GM19467 (cell line): ENCODE results near the gene ANKRD13A.
"Not testable (repeated sequence)": the region's sequence is repeated elsewhere in the genome, so short reads cannot be mapped to it uniquely, and the experiment has no call there.

ENCODE experiments used
- ATAC-seq: cut with Tn5 transposase; IDR thresholded peaks from one replicate; pipeline ENCODE4 v1.9.1; 2021; ENCODE audit warnings: mild to moderate bottlenecking, moderate library complexity; ENCODE audit not compliant: unreplicated experiment

Gene ANKRD13A

DNA sequence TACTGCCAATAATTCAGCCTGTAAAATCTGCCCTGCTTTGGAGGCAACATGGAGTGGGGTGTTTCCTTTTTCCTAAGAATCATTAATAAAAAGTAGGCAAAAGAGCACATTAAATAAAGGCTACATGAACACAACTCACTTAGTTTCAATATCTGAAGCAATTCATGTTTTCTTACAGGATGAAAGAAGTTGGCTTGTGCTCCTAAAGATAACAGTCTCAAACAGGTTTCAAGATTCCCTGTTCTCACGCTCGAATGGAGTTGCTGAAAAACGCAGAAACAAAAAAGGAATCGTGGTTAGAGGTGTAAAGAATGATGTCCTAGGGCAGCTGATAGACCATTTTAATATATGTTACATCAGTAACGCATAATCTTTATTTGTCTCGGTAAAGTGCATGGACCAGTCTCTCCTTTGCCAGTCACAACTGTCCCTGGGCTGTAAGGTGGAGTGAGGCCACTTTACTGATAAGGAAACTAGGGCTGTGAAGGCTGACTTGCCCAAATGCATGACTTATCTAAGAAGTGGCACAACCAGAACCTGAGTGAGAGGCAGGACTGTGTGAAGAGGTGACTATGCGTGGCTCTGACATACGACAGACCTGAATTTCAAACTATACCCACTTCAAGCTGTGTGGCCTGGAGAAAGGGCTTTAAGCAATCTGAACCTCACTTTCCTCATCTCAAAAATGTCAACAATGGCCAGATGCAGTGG is 15.6 kb upstream of the ANKRD13A start:
- no peak for ATAC-seq

DNA sequence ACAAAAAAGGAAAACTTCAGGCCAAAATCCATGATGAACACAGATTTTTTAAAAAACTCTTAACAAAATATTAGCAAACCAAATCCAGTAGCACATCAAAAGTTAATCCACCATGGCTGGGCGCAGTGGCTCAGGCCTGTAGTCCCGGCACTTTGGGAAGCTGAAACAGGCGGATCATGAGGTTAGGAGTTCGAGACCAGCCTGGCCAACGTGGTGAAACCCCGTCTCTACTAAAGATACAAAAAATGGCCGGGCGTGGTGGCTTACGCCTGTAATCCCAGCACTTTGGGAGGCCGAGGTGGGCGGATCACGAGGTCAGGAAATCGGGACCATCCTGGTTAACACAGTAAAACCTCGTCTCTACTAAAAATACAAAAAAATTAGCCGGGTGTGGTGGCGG is 13.0 kb upstream of the ANKRD13A start:
- not testable (repeated sequence) for ATAC-seq

DNA sequence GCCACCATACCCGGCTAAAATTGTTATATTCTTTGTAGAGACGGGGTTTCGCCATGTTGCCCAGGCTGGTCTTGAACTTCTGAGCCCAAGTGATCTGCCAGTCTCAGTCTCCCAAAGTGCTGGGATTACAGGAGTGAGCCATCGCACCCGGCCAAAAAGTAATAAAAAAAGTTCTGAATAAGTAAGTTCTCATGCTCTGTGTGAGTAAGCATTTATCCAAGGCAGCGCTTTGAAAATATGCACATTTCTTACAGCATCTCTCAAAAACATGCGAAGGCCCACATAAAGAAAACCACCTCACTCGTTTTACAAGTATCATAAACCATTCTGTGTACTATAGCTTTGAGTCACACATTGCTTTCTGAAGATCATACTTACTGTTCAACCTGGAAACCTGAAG is 11.6 kb upstream of the ANKRD13A start:
- no peak for ATAC-seq

DNA sequence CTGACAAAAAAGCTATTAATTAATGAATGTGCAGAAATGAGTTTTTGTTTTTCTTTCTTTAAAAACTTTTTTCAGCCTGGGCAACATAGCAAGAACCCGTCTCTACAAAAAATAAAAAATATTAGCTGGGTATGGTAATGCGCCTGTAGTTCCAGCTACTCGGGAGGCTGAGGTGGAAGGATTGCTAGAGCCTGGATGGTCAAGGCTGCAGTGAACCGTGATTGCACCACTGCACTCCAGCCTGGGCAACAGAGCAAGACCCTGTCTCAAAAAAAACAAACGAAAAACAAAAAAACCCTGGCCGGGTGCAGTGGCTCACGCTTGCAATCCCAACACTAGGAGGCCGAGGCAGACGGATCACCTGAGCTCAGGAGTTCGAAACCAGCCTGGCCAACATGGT is 11.0 kb upstream of the ANKRD13A start:
- no peak for ATAC-seq

DNA sequence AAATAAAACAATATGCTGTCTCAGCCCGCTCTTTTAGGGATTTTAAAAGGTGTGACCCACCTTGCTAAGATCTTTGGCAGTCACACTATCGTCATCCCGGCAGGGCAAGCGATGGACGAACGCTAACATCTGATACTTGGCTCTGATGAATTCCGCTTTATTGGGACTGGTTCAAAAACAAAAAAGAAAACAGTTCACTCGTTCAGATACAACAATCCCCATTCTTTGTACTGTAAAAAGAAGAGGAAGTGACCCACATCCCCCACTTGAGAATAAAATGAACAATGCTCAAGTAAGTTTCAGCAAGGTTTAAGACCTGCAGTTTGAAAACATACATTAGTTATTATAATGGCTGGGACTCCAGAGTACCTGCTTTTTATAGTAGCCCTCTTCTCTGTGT is 10.3 kb upstream of the ANKRD13A start:
- no peak for ATAC-seq

DNA sequence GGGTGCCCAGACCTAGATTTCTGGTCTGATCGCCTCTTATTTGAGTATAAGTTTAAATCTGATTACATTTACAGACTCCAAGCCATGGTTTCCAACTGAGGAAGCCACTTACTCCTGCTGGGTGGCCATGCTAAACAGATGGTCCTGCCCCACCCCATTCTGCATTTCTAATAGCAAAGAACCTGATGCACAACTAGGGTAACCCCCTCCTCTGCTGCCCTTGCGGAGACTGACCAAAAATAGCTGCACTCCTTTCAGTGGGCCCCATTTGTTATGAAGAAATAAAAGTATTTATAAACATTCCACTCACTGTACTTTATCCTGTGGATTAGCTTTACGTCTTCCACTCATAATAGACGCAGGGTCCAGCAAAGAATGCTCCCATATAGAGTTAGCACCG is 9.8 kb upstream of the ANKRD13A start:
- no peak for ATAC-seq

DNA sequence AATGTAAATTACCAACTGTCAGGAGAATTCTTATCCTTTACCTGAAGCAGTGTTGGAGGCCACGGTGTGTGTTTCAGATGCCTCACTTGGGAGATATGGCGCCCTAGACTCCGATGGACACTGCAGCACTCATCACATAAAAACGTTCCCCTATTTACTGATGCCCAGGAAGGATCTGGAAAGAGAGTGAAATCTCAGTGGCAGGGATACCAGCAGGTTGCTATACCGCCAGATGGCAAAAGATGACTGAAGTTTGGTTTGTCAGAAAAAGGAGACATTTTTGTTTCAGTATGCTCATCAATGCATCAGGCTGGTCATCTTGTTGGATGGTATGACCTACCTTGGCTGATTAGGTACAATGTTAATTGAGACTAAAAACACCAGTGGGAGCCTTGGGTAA is 7.6 kb upstream of the ANKRD13A start:
- ATAC-seq = no peak

DNA sequence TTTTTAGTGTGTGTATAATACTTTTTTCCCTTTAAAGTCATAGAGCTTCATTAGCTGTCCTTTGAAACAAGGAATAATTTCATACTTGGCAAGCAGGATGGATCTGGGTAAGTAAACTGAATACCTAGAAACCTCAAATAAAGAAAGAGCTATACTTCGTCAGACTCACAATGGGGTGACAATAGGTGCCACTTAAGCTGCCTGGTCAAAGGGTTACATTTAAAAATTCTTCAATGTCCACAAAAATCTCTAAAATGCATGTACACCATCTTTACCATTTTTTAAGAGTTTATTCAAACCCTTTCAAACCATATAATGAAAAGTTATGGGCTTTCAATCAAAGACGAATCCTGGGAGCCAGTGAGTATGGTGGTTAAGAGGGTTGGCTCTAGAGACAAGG is 6.1 kb upstream of the ANKRD13A start:
- no peak for ATAC-seq

DNA sequence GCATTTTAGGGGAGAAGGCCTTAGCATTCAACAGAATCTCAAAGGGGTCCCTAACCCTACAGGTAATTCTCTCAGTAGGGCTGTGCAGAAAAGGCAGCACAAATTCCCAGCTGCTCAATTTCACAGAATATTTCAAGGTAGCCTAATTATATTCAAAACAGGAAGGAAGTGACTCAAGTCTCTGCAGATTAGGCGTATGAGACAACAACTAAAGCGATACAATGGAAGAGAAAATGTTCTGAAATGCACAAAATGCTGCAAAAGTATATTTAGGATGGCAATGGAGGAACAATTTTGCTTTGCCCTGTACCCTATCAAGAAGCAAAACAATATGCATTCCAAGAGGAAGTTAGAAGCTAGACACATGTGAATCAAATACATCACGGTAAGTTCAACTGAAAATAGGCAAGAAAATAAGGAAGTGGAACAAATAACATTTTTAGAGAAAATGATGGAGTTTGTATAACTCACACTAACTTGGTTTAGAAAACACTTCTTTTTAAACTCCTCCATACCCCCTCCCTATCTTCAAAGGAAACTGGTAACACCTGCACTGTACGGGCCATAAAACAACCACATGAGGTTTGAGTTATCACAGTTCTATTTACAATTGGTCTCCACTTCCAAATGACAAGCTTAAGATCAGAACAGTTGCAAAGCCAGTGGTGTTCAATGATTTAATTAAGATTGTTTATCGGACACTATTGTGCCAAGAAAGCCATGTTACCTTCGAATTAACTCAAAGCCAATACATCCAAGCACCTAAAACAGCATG is 4.6 kb upstream of the ANKRD13A start:
- no peak for ATAC-seq

DNA sequence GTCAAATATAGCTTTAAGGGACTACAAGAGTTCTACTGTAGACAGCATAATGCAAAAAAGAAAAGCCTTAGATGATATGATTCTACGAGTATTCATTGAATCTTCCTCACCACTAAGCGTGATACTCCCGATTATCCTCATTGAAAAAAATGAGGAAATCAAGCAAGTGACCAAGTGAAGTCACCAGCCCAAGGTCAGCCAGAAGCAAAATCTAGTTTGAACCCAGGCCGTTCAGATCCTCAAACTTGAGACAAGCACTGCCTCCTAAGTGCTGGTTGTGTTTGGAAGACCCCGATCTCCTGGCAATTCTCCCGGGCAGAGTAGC is 3.9 kb upstream of the ANKRD13A start:
- ATAC-seq = no peak

DNA sequence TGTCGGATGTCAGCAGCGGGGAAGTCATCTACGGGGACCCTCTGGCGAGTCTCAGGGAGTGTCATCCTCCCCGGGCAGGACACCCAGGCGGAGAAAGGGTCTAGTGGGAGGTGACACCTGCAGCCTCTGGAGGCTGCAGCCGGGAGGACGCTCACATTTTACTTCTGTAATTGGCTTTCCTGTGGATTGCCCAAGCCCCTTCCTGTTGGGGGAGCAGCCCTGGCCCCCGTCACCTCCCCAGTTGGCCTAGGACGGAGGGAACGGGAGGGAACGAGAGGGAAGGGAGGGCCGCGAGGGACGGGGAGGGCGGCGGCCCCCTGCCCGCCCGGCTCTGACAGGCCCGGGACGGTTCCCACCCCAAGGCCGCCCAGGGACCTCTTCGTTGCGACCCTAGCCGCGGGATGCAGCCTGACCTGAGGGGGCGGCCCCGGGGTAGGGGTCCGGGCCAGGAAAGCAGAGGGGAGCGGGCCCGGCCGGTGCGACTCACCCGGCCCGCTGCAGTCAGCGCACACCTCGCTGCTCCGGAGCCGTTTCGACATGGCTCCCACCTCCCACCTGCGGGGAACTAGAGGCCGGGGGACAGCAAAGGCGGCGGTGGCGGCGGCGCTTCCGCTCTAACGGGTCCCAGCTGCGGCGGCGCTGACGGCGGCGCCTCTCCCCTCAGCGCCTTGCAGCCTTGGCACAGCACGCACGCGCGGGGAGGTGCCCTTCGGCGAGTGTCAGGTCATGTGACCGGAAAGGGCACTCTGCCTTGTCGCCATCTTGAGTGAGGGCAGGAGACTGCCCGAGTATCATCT is 3.3 kb upstream of the ANKRD13A start, which contains the start of gene GIT2:
TSS of gene GIT2 (minus strand) at position 683 of the 797 bp plus-strand sequence. CDS start at position 539, 144 bp downstream.
- ATAC-seq = peak; percentile 63

DNA sequence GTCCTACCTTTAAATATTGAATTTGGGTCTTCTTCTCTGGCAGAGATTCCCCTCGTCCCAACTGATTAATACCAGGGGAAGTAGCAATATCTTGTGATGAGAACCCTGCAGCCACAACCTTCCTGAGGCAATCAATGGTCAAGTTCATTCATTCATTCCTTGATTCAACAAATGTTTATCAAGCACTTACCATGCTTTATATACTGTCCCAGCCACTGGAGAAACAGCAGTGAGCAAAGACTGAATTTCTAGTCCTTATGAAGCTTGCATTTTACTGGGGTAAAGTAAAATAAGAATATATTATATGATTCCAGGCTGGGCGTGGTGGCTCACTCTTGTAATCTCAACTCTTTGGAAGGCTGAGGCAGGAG is 2.8 kb upstream of the ANKRD13A start:
- no peak for ATAC-seq

DNA sequence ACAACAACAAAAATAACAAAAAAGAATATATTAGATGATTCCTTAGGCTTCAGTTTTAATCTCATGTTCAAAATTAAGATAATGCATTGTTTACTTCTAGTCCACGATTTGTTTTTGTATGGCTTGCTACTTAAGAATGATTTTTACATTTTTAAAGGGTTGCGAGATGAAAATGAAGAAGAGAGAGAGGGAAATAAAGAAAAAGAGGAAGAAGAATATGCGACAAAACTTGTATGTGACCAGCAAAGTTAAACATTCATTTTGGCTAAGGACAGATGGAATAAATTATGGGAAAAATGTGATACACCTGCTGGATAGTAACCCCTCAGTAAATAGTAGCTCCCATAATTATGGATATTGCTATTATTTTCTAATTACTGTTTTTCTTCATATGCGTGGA is 1.8 kb upstream of the ANKRD13A start:
- no peak for ATAC-seq

DNA sequence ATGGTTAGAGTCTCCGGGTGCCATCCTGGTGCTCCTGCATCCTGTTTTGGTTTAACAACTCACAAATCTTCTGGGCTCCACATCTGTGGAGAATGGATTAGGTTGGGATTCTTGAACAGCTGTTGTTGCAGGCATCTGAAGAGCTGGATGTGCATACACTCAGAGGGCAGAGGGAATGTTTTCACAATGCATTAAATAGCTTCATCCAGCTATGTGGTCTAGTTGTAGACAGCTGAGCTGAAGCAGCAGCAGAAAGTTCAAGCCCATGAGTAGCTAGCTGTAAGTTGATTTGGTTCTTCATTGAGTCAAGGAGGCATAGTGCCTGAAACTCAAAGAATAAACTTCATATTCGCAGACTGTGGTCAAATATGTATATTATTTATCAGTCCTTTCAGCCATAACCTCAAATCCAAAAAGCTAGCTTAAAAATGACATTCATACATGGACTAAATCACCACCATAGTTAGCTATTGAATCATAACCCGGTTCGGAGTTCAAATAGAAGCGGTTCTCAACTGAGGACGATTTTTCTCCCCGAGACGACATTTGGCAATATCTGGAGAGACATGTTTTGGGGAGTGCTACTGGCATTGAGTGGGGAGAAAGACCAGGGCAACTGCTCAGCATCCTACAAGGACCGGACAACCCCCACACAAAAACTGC is 858 bp upstream of the ANKRD13A start:
- ATAC-seq = no peak

DNA sequence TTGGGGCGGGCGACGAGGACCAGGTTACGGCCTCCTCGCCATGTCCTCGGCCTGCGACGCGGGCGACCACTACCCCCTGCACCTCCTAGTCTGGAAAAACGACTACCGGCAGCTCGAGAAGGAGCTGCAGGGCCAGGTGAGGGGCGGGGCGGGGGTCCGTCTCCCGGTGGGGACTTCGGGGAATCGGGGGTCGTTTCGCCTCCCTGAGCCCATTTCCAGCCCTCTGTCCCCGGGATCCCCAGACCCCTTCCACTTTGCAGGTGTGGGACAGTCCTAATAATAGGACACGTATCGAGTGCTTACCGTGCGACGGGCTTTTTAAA is 380 bp downstream of the ANKRD13A start:
- ATAC-seq = no peak

DNA sequence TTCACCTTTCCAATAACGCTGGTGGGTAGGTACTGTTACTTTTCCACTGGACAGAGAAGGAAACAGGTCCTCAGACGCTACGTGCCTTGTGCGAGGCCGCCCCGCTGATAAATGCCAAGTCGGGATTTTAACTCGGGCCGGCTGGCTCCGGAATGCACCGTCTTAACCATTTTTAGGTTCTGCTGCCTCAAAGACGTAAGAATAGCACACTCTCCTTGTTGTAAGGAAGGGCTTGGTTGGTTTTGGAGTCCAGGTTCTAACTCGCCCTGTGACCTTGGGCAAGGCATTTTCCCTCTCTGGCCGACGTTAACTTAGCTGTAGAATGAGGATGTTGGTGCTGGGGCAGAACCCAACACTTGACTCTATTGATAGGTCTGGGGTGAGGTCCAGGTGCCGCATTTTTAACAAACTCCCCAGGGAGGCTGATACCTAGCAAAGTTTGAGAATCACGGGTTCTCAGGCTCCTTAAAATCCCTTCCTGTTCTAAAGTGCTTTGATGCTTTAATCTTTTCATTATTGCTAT is 814 bp downstream of the ANKRD13A start:
- no peak for ATAC-seq

DNA sequence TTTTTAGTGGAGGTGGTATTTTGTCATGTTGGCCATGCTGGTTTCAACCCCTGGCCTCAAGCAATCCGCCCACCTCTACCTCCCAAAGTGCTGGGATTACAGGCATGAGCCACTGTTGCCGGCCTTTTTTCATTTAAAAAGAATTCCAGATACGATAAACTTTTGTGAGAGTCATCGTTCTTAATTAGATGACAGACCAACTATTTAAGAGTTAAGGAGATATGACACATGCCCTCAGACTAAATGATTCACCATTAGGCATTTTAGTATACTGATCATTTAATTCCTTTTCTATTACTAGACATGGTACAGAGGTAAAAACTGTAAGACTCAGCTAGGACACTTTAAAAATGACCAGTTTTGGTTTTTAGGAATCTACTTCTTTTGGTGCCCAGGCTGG is 2.4 kb downstream of the ANKRD13A start:
- ATAC-seq = no peak

DNA sequence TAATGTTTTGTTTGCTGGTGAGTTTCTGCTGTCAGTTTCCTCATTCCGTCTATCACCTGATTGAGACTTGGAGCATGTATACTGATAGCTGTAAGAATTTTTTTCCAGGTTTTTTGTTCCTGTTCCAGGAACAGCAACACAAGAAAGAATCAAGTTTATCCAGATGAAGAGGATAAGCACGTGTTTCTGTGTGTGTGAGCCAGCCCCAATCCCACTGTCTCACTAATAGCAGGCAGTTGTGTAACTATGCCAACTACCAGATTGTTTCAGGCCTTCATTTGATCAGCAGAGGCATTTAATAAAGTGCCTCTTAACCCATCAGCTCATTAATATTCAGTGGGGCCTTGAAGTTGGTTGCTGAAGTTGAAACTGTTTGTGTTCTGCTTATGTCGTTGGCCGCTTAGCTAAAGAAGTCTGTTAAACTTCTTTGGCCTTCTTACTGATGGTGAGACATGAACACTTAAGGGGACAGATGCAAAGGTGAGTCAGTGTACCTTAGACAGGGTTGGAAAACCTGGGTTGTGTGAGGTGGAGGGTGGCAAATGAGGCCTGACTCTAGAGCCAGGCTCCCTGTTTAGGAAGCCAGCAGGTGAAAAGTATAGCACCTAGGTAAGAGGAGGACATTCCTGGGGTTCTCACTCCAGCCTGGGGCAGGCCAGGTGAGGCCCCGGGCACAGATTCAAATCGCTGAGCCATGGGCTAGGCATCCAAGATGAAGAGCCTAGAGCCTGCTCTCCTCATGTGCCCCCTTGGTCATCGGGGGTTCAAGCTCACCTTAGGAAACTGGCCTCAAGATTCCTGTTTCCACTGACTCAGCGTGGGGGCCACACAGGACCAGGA is 3.7 kb downstream of the ANKRD13A start:
- ATAC-seq = no peak

DNA sequence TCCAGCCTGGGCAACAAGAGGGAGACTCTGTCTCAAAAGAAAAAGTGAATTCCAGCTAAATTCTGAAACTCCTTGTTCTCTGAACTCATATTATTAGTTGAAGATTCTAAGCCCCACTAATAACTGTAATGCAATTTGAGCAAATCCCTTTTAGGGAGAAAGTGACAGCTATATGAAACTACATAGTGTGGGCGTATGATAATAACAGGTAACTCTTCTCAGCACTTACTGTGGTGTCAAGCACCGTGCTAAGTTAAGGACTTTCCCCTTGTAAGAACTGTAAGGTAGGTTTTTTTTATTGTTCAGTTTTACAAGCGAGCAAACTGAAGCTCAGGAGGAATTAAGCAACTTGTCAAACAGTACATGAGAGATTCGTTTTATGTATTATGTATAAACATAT is 5.4 kb downstream of the ANKRD13A start:
- ATAC-seq = no peak

DNA sequence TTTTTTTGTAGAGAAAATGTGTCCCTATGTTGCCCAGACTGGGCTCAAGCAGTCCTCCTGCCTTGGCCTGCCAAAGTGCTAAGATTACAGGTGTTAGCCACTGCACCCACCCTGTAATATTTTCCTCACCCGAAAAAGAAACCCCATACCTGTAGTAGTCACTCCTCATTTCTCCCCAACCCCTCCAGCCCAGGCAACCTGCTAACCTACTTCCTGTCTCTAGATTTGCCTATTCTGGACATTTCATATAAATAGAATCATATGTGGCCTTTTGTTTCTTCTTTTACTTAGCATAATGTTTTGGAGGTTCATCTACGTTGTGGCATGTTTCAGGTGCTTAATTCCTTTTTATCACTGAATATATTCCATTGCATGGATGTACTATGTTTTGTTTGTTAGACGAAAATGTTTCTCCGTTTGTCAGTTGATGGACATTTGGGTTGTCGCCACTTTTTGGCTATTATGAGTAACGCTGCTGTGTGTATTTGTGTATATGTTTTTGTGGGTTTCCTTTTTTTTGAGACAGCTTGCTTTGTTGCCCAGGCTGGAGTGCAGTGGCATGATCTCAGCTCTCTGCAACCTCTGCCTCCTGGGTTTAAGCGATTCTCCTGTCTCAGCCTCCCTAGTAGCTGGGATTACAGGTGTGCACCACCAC is 6.2 kb downstream of the ANKRD13A start:
- peak; percentile 55 for ATAC-seq
